ENCODE measurements around the gene CLDN2. TPM values are rescaled to one million over a fixed set of nuclear protein-coding genes. Genes with fewer than 3 reads are reported as not detected.

The CLDN2 gene
- total RNA-seq, 1 experiment from 2014 or later: not detected

DNA sequence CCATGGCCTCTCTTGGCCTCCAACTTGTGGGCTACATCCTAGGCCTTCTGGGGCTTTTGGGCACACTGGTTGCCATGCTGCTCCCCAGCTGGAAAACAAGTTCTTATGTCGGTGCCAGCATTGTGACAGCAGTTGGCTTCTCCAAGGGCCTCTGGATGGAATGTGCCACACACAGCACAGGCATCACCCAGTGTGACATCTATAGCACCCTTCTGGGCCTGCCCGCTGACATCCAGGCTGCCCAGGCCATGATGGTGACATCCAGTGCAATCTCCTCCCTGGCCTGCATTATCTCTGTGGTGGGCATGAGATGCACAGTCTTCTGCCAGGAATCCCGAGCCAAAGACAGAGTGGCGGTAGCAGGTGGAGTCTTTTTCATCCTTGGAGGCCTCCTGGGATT lies 8.0 kb downstream of the CLDN2 start:
- Histone ChIP-seq H3K27me3 (ENCODE audit: insufficient read depth, low read depth) (no peaks in the 10 kb centered on the region), H3K9me3 (ENCODE audit: insufficient read depth, low read depth) (no peaks in the 10 kb centered on the region), H3K9me2 (ENCODE audit: insufficient read depth) (no peaks in the 10 kb centered on the region), H3K79me2 (ENCODE audit: low read depth) (no peaks in the 10 kb centered on the region), H3K4me2 (no peak overlapping the region), H4K20me1 (ENCODE audit: insufficient read depth) (no peaks in the 10 kb centered on the region), H3K36me3 (ENCODE audit: low read depth) (no peaks in the 10 kb centered on the region), H3F3A (ENCODE audit: insufficient read depth, low read depth) (peaks cover 12% of the 10 kb centered on the region; the same call in 1 of the 2 replicates), H3K4me3 (no peak overlapping the region), H3K27ac (no peak overlapping the region), H3K4me1 (replicated peaks; ENCODE audit: insufficient read depth) (peaks cover 21% of the 10 kb centered on the region), H2AFZ (no peak overlapping the region)
- POLR2A ChIA-PET (ENCODE audit: unreplicated experiment): no interaction called here
- TF ChIP-seq, protein P1, sequence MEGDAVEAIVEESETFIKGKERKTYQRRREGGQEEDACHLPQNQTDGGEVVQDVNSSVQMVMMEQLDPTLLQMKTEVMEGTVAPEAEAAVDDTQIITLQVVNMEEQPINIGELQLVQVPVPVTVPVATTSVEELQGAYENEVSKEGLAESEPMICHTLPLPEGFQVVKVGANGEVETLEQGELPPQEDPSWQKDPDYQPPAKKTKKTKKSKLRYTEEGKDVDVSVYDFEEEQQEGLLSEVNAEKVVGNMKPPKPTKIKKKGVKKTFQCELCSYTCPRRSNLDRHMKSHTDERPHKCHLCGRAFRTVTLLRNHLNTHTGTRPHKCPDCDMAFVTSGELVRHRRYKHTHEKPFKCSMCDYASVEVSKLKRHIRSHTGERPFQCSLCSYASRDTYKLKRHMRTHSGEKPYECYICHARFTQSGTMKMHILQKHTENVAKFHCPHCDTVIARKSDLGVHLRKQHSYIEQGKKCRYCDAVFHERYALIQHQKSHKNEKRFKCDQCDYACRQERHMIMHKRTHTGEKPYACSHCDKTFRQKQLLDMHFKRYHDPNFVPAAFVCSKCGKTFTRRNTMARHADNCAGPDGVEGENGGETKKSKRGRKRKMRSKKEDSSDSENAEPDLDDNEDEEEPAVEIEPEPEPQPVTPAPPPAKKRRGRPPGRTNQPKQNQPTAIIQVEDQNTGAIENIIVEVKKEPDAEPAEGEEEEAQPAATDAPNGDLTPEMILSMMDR (conservative IDR thresholded peaks at IDR 0.05): no peak
- TF ChIP-seq EZH2 (IDR thresholded peaks at IDR 0.05; ENCODE audit: low read depth): no peak
- intact Hi-C loops (cut with micrococcal nuclease; ENCODE audit: unreplicated experiment): no loop called here
- no peak for DNase-seq
- BruUV-seq (replicated peaks): no TSS peak
- CTCF ChIA-PET: no interaction called here

DNA sequence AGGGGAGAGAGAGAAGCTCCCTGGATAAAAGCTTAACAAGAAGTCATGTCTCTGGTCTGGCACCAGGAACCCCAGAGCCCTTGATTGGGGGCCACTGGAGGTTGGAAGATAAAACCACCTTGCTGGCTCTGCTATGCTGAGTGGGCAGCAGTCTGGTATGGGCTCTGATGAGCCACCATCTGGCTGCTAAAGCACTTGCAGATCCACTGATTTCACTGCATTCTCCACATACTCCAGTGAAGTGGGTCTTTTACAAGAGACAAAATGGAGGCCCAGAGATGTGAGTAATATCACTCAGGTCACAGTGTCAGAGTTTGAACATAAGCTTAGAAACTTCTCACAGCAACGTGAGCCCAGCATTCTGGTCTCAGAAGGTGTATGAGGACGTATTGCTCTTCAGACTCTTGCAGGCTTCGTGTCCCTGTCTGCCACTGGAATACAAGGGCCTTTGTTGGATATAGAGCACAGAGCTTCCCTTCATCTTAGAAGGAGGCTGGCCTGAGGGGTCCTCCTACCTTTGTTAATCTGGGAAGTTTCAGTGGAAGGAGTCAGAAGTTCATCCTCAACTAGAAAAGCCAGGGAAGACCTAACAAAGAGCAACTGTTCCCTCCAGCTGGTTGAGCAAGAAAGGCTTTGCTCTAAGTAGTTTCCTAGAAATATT lies 11.8 kb downstream of the CLDN2 start:
- H2AFZ ChIP-seq: no peak overlapping the region
- no peak for DNase-seq
- TF ChIP-seq, protein P1 (conservative IDR thresholded peaks at IDR 0.05): no peak
- no peak for TF ChIP-seq EZH2 (IDR thresholded peaks at IDR 0.05; ENCODE audit: low read depth)
- H3K4me2 ChIP-seq: peak overlapping the region; percentile 21; the same call in 1 of the 2 replicates
- peaks cover 12% of the 10 kb centered on the region; the same call in 1 of the 2 replicates for H3F3A ChIP-seq (ENCODE audit: insufficient read depth, low read depth)
- intact Hi-C loops (cut with micrococcal nuclease; ENCODE audit: unreplicated experiment): no loop called here
- H3K9me2 ChIP-seq (ENCODE audit: insufficient read depth): no peaks in the 10 kb centered on the region
- CTCF ChIA-PET: no interaction called here
- H4K20me1 ChIP-seq (ENCODE audit: insufficient read depth): no peaks in the 10 kb centered on the region
- H3K36me3 ChIP-seq (ENCODE audit: low read depth): no peaks in the 10 kb centered on the region
- H3K9me3 ChIP-seq (ENCODE audit: insufficient read depth, low read depth): no peaks in the 10 kb centered on the region
- peaks cover 29% of the 10 kb centered on the region for H3K4me1 ChIP-seq (replicated peaks; ENCODE audit: insufficient read depth)
- no TSS peak for BruUV-seq (replicated peaks)
- POLR2A ChIA-PET (ENCODE audit: unreplicated experiment): no interaction called here
- H3K27me3 ChIP-seq (ENCODE audit: insufficient read depth, low read depth): no peaks in the 10 kb centered on the region
- H3K27ac ChIP-seq: peak overlapping the region; percentile 71
- H3K79me2 ChIP-seq (ENCODE audit: low read depth): no peaks in the 10 kb centered on the region
- no peak overlapping the region for H3K4me3 ChIP-seq

DNA sequence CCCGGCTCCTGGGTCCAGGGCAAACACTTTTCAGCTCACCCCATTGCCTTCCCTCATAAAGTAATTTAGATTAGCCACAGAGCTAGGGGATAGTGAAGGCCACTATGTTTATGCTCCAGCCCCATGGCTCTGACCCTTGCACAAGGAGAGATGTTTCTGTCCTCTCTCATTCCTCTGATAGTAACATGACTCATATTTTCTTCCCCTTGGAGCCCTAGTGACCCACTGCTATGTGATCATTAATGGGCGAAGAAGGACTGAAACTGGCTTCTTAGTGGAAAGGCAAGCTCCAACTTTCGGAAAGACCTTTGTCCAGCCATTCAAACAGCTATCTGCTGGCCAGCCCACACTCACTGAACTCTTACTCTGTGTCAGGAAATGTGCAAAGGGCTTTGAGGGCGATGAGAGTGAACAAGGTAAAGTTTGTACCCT lies 12.3 kb downstream of the CLDN2 start:
- peak overlapping the region; percentile 62 for H3K4me2 ChIP-seq
- H3K79me2 ChIP-seq (ENCODE audit: low read depth): no peaks in the 10 kb centered on the region
- CTCF ChIA-PET: no interaction called here

More for the DNA sequence above, 12.3 kb downstream of the CLDN2 start:
- peak in 1 of 2 experiments; percentile 61 for DNase-seq
- Histone ChIP-seq H3K4me3 (no peak overlapping the region), H3K36me3 (ENCODE audit: low read depth) (no peaks in the 10 kb centered on the region), H3F3A (ENCODE audit: insufficient read depth, low read depth) (peaks cover 12% of the 10 kb centered on the region; the same call in 1 of the 2 replicates), H3K9me2 (ENCODE audit: insufficient read depth) (no peaks in the 10 kb centered on the region), H2AFZ (no peak overlapping the region), H3K27me3 (ENCODE audit: insufficient read depth, low read depth) (no peaks in the 10 kb centered on the region), H3K4me1 (replicated peaks; ENCODE audit: insufficient read depth) (peaks cover 29% of the 10 kb centered on the region), H3K9me3 (ENCODE audit: insufficient read depth, low read depth) (no peaks in the 10 kb centered on the region), H3K27ac (peak overlapping the region; percentile 71), H4K20me1 (ENCODE audit: insufficient read depth) (no peaks in the 10 kb centered on the region)
- POLR2A ChIA-PET (ENCODE audit: unreplicated experiment): no interaction called here
- intact Hi-C loops (cut with micrococcal nuclease; ENCODE audit: unreplicated experiment): no loop called here
- no TSS peak for BruUV-seq (replicated peaks)
- TF ChIP-seq EZH2 (IDR thresholded peaks at IDR 0.05; ENCODE audit: low read depth): no peak
- TF ChIP-seq, protein P1 (conservative IDR thresholded peaks at IDR 0.05): no peak
